ENCODE data around the gene EIF2B5. TPM values are rescaled to one million over a fixed set of nuclear protein-coding genes. Genes with fewer than 3 reads are reported as not detected.

Gene EIF2B5
- total and polyA plus RNA-seq, 2 of the 13 experiments (the other 11 are each of a cell fraction or from before 2014, with no cell fraction given) = 38.4 to 60.2 TPM

DNA sequence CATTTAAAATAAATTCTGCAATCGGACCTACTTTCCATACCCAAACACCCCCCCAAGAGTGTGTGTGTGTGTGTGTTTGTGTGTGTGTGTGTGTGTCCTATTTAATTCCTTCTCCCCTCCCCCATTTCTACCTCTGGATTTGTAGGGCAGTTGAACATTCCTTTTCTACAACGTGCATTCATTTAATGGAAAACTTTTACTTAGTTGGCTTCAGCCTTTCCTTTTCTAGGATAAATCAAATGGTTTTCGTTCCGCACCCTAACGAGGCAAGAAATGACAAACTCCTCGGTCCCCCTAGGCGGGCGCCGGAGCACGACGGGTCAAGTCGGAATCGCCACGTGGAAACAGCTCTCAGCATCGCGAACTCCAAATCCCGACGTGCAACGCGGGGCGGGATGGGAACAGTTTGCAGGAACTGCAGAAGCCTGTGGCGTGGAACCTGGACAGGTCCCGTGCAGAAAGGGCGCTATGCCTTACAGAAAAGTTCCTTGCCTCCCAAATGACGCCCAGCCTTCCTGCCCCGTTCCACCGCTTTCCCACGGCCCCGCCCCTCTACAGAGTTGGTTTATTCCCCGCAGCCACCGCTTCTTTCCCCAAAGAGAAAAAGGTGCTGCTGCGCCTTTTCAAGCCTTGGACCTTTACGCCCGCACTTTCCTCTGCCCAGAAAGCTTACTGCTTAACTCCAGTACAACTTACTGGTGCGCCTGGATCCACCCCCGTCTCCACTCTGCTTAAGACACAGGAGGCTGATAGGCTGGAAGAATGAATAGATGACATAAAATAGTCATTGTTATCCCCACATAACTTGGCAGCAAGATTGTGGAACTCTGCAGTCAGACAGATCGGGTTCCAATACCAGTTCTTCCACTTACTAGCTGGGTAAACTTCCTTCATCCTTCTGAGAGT lies 1.1 kb upstream of the EIF2B5 start (continued):
- TF ChIP-seq, protein P1, sequence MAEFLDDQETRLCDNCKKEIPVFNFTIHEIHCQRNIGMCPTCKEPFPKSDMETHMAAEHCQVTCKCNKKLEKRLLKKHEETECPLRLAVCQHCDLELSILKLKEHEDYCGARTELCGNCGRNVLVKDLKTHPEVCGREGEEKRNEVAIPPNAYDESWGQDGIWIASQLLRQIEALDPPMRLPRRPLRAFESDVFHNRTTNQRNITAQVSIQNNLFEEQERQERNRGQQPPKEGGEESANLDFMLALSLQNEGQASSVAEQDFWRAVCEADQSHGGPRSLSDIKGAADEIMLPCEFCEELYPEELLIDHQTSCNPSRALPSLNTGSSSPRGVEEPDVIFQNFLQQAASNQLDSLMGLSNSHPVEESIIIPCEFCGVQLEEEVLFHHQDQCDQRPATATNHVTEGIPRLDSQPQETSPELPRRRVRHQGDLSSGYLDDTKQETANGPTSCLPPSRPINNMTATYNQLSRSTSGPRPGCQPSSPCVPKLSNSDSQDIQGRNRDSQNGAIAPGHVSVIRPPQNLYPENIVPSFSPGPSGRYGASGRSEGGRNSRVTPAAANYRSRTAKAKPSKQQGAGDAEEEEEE (CRISPR knock-in tag; IDR thresholded peaks at IDR 0.05; ENCODE audit: borderline replicate concordance) = peak; percentile 66; the same call in 1 of the 2 replicates
- TF ChIP-seq KAT7 (CRISPR knock-in tag; IDR thresholded peaks at IDR 0.05; ENCODE audit: borderline replicate concordance) (peak; percentile 69; the same call in 1 of the 2 replicates), MNT (IDR thresholded peaks at IDR 0.05) (peak; percentile 53; the same call in 1 of the 2 replicates), ATF1 (CRISPR knock-in tag; IDR thresholded peaks at IDR 0.05) (peak; percentile 69; the same call in 1 of the 2 replicates), ZNF691 (CRISPR knock-in tag; IDR thresholded peaks at IDR 0.05; ENCODE audit: borderline replicate concordance, low read depth) (peak; percentile 49; the same call in 1 of the 2 replicates), ZGPAT (CRISPR knock-in tag; IDR thresholded peaks at IDR 0.05) (peak; percentile 67), PHF20 (CRISPR knock-in tag; IDR thresholded peaks at IDR 0.05) (peak; percentile 66; the same call in 1 of the 2 replicates), NR2F2 (IDR thresholded peaks at IDR 0.05; ENCODE audit: borderline replicate concordance, low read depth) (no peak), ZNF543 (CRISPR knock-in tag; IDR thresholded peaks at IDR 0.05) (peak; percentile 70), ZFP36L1 (CRISPR knock-in tag; IDR thresholded peaks at IDR 0.05) (peak; percentile 39; the same call in 1 of the 2 replicates), ZNF670 (CRISPR knock-in tag; IDR thresholded peaks at IDR 0.05; ENCODE audit: borderline replicate concordance) (peak; percentile 97), AGO1 (IDR thresholded peaks at IDR 0.05; ENCODE audit: low read depth, low read length, poor library complexity, severe bottlenecking) (no peak), ZNF12 (CRISPR knock-in tag; IDR thresholded peaks at IDR 0.05) (peak; percentile 62; the same call in 1 of the 2 replicates), SRY (CRISPR knock-in tag; IDR thresholded peaks at IDR 0.05) (peak; percentile 87; the same call in 1 of the 2 replicates), ZNF556 (CRISPR knock-in tag; IDR thresholded peaks at IDR 0.05; ENCODE audit: borderline replicate concordance) (0 out of 2 replicates have a peak, but pooled peaks have one; percentile 44), KDM5A (IDR thresholded peaks at IDR 0.05; ENCODE audit: borderline replicate concordance, low read length) (0 out of 2 replicates have a peak, but pooled peaks have one; percentile 18), ELF3 (CRISPR knock-in tag; IDR thresholded peaks at IDR 0.05) (peak; percentile 46; the same call in 1 of the 2 replicates), ZNF124 (CRISPR knock-in tag; IDR thresholded peaks at IDR 0.05) (peak; percentile 53; the same call in 1 of the 2 replicates), NBN (conservative IDR thresholded peaks at IDR 0.05) (no peak)
- TF ChIP-seq, protein P2, sequence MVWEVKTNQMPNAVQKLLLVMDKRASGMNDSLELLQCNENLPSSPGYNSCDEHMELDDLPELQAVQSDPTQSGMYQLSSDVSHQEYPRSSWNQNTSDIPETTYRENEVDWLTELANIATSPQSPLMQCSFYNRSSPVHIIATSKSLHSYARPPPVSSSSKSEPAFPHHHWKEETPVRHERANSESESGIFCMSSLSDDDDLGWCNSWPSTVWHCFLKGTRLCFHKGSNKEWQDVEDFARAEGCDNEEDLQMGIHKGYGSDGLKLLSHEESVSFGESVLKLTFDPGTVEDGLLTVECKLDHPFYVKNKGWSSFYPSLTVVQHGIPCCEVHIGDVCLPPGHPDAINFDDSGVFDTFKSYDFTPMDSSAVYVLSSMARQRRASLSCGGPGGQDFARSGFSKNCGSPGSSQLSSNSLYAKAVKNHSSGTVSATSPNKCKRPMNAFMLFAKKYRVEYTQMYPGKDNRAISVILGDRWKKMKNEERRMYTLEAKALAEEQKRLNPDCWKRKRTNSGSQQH (CRISPR knock-in tag; IDR thresholded peaks at IDR 0.05; ENCODE audit: low read depth) = peak; percentile 21; the same call in 1 of the 2 replicates
